ENCODE results near the gene PAGR1.
"Not testable (repeated sequence)": the region's sequence is repeated elsewhere in the genome, so short reads cannot be mapped to it uniquely, and the experiment has no call there.

Gene PAGR1

DNA sequence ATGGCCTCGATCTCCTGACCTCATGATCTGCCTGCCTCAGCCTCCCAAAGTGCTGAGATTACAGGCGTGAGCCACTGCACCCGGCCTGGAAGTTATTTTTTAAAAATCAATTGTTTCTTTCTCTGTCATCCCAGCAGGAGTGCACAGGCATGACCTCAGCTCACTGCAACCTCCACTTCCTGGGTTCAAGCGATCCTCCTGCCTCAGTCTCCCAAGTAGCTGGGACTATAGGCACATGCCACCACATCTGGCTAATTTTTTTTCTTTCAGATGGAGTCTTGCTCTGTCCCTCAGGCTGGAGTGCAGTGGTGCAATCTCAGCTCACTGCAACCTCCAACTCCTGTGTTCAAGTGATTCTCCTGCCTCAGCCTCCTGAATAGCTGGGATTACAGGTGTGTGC, 28.8 kb upstream of the PAGR1 start:
- Mint-ChIP-seq H3K4me1 (ENCODE audit: low read depth) (peaks cover 40% of the 10 kb centered on the region), H3K36me3 (ENCODE audit: low read depth) (peaks cover 15% of the 10 kb centered on the region)
- not testable (repeated sequence) for H3K27ac Mint-ChIP-seq, H3K4me3 Mint-ChIP-seq, H3K9me3 Mint-ChIP-seq, H3K27me3 Mint-ChIP-seq

DNA sequence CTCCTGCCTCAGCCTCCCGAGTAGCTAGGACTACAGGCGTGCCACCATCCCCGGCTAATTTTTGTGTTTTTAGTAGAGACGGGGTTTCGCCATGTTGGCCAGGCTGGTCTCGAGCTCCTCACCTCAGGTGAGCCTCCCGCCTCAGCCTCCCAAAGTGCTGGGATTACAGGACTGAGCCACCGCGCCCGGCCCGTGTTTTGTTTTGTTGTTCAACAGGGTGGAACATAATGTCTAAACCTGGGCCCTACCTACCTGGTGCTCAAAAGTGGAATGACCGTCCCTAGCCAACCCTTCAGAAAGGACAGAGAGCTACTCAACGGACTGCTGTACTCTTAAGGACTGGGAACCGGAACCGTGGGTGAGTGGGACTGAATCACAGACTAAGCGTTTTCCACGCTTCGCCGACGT, 26.2 kb upstream of the PAGR1 start:
- H3K4me3 Mint-ChIP-seq: peak overlapping the region; percentile 98
- H3K36me3 Mint-ChIP-seq (ENCODE audit: low read depth): peaks cover 30% of the 10 kb centered on the region
- H3K27ac Mint-ChIP-seq: peak overlapping the region; percentile 95
- H3K9me3 Mint-ChIP-seq: no peaks in the 10 kb centered on the region
- H3K4me1 Mint-ChIP-seq (ENCODE audit: low read depth): peaks cover 45% of the 10 kb centered on the region
- H3K27me3 Mint-ChIP-seq: no peaks in the 10 kb centered on the region

DNA sequence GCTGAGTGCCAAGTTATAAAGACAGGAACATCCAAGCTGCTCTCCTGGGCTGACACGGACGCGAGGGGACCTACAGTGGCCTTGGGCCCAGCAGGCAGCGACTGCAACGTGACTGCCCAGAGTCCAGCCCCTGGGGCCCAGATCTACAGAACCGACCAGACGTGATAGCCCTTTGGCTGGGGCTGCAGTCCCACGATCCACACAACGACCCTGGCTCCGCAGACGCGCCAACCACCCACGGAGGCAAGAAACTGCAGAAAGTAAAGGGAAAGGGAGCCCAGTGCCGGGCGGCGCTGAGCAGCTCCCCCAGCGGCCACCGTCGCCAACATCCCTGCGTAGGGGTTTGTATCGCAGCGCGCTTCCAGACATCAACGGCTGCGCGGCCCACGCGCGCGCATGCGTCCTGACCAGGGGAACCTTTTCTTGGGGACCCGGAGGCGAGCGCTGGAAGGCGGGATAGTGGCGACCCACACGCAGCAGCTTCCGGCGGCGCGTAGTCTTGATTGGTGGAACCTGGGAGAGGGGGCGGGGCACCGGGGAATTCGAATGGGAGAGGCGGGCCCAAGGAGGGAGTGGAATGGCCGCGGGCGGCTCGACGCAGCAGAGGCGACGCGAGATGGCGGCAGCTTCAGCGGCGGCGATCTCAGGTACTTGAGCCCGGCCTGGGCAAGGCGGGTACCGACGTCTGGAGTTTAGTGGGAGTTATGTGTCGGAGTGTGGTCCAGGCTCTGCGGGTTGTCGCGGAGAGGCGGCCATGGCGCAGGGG, 25.6 kb upstream of the PAGR1 start, which contains the start of gene KIF22:
KIF22 (plus strand) TSS at position 569 of the 766 bp plus-strand sequence; CDS start at position 578, 9 bp downstream.
- Mint-ChIP-seq H3K36me3 (ENCODE audit: low read depth) (peaks cover 34% of the 10 kb centered on the region), H3K4me1 (ENCODE audit: low read depth) (peaks cover 45% of the 10 kb centered on the region), H3K27me3 (no peaks in the 10 kb centered on the region), H3K9me3 (no peaks in the 10 kb centered on the region), H3K4me3 (peak within 1 kb of the TSS; percentile 98), H3K27ac (peak within 1 kb of the TSS; percentile 95)

DNA sequence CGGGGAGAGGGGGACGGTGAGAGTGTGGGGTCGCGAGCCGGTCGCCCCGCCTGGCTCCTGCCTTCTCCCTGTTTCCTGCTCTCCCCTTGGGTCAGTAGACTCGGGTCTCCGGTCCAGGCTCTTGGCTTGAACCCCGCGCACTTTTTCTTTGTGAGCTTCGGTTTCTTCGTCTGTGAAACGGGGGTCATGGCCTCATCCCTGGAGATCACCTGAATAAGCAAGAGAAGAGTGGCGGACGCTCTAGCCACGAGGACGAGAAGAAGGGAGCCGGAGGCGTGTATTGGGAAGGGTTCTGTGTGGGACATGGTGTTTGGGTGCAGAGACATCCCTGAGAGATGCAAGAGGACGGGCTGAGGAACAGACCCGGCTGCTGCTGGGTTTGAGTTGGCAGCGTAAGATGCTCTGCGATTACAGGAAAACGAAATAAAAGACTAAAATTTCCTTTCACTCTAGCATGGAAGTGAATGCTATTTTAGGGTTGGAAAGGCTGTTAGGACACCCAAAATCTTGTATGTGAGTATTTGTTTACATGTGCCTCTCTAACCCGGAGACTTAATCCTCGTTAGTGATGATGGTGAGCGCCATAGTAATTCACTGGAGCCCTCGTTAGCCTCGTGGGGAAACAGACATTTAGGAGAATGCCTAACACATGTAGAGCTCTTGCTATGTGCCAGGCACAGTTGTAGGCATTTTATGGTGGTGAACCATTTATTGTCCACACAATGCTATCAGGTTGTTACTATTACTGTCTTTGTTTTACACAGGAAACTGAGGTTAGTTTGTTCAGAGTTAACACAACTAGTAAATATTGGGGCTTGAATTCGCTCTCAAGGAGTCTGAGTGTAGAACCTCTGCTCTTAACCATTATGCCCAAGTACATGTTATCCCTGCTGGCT, 24.8 kb upstream of the PAGR1 start:
- H3K27ac Mint-ChIP-seq: peak overlapping the region; percentile 95
- H3K4me1 Mint-ChIP-seq (ENCODE audit: low read depth): peaks cover 41% of the 10 kb centered on the region
- peaks cover 34% of the 10 kb centered on the region for H3K36me3 Mint-ChIP-seq (ENCODE audit: low read depth)
- peak overlapping the region; percentile 98 for H3K4me3 Mint-ChIP-seq
- no peaks in the 10 kb centered on the region for H3K9me3 Mint-ChIP-seq
- H3K27me3 Mint-ChIP-seq: no peaks in the 10 kb centered on the region

DNA sequence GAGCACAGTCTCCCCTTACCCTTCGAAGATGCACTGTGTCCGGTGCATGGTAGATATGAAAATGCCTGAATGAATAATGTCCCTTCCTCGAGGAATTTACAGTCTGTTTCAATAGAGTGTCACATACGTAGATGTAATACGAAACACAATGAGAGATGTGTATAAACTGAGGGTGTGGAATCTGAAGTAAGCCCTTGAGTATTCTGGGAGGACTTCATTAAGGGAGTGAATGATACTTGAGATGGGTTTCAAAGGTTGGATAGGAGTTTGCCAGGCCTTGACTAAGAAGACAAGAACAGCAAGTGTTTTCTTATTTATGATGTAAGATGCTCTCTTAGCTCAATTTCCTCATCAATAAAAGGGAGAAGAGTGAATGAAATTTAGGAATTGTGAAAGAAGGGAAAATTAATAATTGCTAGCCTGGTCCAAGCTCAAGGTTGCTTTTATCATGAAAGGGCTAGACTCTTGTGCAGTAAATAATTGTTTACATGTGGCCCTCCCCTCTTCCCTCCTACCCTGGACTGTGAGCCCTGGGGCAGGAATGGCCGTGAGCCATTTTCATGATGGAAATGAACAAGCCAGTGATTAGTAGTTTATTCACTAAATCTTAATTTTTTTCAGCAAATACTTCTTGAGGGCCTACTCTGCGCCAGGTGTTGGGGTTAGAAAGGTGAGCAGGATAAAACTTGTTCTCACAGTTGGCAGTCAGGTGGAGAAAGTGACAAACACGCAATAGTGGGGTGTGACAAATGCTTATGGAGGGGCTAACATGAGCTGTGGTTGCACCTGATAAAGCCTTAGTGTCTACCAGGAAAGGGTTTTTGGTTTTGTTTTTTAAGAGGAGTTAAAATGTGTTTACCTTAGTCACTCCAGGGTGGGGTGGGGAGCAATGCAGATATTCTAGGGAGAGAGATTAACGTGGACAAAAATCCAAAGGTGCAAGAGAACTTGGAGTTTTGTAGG, 23.8 kb upstream of the PAGR1 start:
- peak overlapping the region; percentile 95 for H3K27ac Mint-ChIP-seq

DNA sequence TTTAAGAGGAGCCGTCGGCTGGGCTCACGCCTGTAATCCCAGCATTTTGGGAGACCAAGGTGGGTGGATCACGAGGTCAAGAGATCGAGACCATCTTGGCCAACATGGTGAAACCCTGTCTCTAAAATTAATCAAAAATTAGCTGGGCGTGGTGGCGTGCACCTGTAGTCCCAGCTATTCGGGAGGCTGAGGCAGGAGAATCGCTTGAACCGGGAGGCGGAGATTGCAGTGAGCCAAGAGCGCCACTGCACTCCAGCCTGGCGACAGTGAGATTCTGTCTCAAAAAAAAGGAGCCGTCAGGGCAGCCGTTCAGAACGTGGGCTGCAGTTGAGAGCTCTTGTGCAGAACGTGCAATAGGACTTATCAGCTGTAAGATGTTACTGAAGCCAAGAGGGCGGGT, 22.8 kb upstream of the PAGR1 start:
- not testable (repeated sequence) for H3K4me3 Mint-ChIP-seq, H3K27me3 Mint-ChIP-seq, H3K9me3 Mint-ChIP-seq
- peaks cover 54% of the 10 kb centered on the region for H3K36me3 Mint-ChIP-seq (ENCODE audit: low read depth)
- peaks cover 41% of the 10 kb centered on the region for H3K4me1 Mint-ChIP-seq (ENCODE audit: low read depth)
- peak overlapping the region; percentile 20 for H3K27ac Mint-ChIP-seq

More for the DNA sequence above, 23.8 kb upstream of the PAGR1 start:
- peaks cover 44% of the 10 kb centered on the region for H3K36me3 Mint-ChIP-seq (ENCODE audit: low read depth)
- H3K9me3 Mint-ChIP-seq: no peaks in the 10 kb centered on the region
- peaks cover 41% of the 10 kb centered on the region for H3K4me1 Mint-ChIP-seq (ENCODE audit: low read depth)
- peak overlapping the region; percentile 98 for H3K4me3 Mint-ChIP-seq
- H3K27me3 Mint-ChIP-seq: no peaks in the 10 kb centered on the region

DNA sequence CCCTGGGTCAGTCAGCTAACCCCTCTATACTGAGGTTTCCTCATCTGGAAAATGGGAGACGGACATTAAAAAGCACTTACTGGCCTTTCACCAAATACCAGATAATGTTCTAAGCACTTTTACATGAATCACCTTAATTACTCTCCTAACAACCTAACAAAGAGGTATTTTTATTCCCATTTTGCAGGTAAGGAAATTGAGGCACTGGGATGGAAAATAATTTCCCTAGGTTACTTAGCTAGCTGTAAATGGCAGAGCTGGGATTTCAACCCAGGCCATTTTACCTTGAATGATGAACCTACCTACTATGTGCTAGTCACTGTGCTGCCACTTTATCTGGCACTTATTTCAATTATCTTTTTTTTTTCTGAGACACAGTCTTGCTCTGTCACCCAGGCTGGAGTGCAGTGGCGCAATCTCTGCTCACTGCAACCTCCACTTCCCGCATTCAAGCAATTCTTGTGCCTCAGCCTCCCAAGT, 21.7 kb upstream of the PAGR1 start:
- Mint-ChIP-seq H3K27me3 (no peaks in the 10 kb centered on the region), H3K36me3 (ENCODE audit: low read depth) (peaks cover 65% of the 10 kb centered on the region), H3K27ac (no peak overlapping the region), H3K4me3 (no peak overlapping the region), H3K4me1 (ENCODE audit: low read depth) (peaks cover 41% of the 10 kb centered on the region), H3K9me3 (no peaks in the 10 kb centered on the region)

DNA sequence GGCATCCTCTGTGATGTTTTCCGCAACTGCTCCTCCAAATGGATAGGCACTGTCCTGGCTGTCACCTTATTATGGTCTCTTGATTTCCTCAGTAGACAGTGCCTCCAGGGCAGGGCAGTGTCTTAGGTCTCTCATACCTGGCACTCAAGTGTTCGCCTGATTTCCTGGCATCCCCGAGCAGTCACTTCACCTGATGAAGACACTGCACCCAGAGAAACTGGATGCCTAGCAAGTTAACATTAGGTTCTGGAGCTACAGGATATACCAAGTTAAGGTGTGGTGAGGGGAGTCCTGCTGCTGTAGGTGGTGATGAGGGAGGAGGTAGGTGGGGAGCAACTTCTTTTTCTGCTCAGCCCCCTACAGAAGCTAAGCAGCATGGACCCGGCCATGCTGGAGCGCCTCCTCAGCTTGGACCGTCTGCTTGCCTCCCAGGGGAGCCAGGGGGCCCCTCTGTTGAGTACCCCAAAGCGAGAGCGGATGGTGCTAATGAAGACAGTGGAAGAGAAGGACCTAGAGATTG, 13.5 kb upstream of the PAGR1 start:
- H3K27me3 Mint-ChIP-seq: no peaks in the 10 kb centered on the region
- H3K9me3 Mint-ChIP-seq: no peaks in the 10 kb centered on the region
- H3K36me3 Mint-ChIP-seq (ENCODE audit: low read depth): peaks cover 71% of the 10 kb centered on the region
- no peak overlapping the region for H3K4me3 Mint-ChIP-seq
- H3K27ac Mint-ChIP-seq: no peak overlapping the region
- H3K4me1 Mint-ChIP-seq (ENCODE audit: low read depth): peaks cover 19% of the 10 kb centered on the region

DNA sequence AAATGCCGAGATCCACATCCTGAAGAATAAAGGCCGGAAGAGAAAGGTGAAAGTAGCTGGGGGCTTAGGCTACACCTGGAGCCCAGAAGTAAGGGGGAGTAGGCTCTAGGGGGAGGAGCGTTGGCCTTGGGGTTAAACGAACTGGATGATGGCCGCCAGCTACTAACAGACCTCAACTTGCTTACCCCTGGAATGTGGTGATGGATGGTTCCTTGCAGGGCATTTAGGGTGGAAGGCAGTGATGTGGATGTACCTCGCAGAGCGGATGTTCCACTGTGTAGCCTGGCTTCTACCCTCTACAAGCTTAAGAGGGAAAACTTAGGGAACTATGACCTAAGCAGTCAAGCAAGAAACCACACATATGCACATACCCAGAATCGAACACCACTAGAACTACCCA, 11.9 kb upstream of the PAGR1 start:
- Mint-ChIP-seq H3K36me3 (ENCODE audit: low read depth) (peaks cover 71% of the 10 kb centered on the region), H3K4me3 (peak overlapping the region; percentile 96), H3K27ac (peak overlapping the region; percentile 89), H3K4me1 (ENCODE audit: low read depth) (peaks cover 34% of the 10 kb centered on the region), H3K27me3 (no peaks in the 10 kb centered on the region), H3K9me3 (no peaks in the 10 kb centered on the region)

DNA sequence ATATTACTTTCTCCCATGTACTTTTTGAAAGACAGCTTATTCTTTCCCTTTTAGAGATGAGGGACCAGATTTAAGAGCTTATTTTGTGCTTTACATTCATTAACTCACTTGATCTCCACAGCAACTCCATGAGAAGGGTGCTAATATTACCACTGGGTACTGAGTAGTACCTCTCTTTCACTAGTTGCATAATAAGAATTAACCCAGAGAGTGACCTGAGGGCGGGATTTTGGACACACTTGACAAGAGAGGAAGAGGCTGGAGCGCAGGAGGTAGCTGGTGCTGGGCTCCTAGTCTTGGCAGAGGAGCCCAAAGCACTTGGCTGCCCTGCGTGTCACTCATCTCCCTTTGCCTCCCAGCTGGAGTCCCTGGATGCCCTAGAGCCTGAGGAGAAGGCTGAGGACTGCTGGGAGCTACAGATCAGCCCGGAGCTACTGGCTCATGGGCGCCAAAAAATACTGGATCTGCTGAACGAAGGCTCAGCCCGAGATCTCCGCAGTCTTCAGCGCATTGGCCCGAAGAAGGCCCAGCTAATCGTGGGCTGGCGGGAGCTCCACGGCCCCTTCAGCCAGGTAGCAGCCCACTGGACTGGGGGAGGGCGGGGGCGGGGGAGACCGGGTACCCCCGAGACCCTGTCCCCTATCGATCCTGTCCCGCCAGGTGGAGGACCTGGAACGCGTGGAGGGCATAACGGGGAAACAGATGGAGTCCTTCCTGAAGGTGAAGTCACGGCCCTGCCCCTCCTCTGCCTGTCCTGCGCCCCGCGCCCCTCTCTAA, 11.3 kb upstream of the PAGR1 start:
- peak overlapping the region; percentile 99 for H3K27ac Mint-ChIP-seq
- peaks cover 37% of the 10 kb centered on the region for H3K4me1 Mint-ChIP-seq (ENCODE audit: low read depth)
- H3K27me3 Mint-ChIP-seq: no peaks in the 10 kb centered on the region
- H3K36me3 Mint-ChIP-seq (ENCODE audit: low read depth): peaks cover 68% of the 10 kb centered on the region
- H3K9me3 Mint-ChIP-seq: no peaks in the 10 kb centered on the region
- H3K4me3 Mint-ChIP-seq: peak overlapping the region; percentile 96

DNA sequence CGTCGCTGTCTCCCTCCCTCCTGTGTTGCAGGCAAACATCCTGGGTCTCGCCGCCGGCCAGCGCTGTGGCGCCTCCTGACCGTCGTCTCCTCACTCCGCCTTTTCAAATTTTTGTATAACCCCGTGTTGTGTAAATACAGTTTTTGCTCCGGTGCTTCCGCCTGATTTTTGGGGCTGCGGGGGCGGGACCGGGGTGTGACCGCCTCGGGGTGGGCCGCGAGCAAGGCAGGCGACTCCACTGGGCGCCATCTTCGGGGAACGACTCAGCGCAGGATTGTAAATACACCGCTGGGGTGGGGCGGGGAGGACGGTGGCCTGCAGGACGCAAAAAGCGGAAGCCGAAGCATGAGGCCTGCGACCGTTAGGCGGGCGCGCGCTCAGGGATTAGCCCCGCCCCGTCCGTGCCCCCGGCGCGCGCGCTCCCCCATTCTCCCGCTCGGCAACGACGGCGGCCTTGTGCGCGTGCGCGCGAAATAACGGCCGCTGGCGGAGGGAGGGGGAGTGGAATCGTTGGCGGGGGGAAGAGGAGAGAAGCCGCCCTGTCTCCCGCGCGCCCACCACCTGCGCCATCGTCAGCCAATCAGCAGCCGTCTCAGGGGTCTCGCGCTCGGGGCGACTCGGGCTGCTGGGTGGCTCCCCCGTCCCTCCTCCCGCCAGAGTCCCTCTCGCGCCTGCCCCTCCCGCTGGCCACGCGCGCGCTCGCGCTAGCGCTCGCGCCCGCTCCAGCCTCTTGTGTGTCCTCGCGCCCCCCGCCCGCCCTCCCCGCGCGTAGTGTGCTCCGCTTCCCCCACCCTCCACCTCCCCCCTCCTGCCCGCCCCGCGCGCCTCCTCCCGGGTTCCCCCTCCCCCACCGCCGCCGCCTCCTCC, 10.5 kb upstream of the PAGR1 start:
- Mint-ChIP-seq H3K36me3 (ENCODE audit: low read depth) (peaks cover 71% of the 10 kb centered on the region), H3K27me3 (no peaks in the 10 kb centered on the region), H3K4me3 (peak overlapping the region; percentile 96), H3K9me3 (no peaks in the 10 kb centered on the region), H3K27ac (peak overlapping the region; percentile 99), H3K4me1 (ENCODE audit: low read depth) (peaks cover 45% of the 10 kb centered on the region)

DNA sequence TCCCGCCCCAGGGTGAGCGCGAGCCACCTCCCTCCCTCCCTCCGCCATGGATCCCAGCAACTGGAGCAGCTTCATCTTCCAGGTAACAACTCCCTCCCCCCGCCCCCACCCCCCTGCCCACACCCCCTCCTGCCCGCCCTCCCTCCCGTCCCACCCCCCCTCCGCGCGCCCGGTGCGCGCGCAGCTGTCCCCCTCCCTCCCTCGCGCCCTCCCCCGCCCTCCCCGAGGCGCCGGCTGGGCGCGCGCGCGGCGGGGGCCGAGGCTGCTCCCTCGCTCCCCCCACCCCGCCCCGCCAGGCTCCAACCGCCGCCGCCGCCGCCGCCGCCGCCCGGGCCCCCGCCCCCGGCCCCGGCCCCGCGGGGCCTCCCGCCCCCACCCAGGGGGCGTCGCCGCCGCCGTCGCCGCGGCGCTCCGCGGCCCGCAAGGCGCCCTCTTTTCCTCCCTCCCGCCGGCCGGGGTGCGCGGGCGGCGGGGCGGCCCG, 9.8 kb upstream of the PAGR1 start, which contains the start of gene MAZ:
MAZ (plus strand) TSS at position 431 of the 481 bp plus-strand sequence. CDS start 173 bp downstream, outside the sequence.
- Mint-ChIP-seq H3K4me3 (peak within 1 kb of the TSS; percentile 98), H3K27me3 (no peaks in the 10 kb centered on the region), H3K9me3 (no peaks in the 10 kb centered on the region), H3K27ac (peak within 1 kb of the TSS; percentile 99), H3K4me1 (ENCODE audit: low read depth) (peaks cover 52% of the 10 kb centered on the region), H3K36me3 (ENCODE audit: low read depth) (peaks cover 73% of the 10 kb centered on the region)
